ENCODE measurements around the gene GEMIN7.

GEMIN7 gene

DNA sequence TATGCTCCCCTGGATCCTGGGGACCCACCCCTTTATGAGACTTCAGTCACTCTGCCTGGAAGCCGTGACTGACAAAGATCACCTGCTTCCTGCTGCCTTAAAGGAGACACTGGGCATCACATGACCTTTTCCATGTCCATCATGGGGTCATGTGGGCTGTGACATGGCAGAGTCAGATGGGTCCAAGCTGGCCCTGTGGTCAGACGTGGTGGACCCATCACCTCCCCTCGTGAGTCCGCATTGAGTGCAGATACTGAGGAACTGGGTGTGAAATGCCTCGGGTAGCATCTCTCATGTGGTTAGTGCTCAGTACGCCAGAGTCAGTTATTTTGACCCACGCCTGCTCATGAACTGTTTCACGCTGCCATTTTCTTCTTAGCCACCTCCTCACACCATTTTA is 54.6 kb downstream of the GEMIN7 start:
- DNase-seq = no peak

DNA sequence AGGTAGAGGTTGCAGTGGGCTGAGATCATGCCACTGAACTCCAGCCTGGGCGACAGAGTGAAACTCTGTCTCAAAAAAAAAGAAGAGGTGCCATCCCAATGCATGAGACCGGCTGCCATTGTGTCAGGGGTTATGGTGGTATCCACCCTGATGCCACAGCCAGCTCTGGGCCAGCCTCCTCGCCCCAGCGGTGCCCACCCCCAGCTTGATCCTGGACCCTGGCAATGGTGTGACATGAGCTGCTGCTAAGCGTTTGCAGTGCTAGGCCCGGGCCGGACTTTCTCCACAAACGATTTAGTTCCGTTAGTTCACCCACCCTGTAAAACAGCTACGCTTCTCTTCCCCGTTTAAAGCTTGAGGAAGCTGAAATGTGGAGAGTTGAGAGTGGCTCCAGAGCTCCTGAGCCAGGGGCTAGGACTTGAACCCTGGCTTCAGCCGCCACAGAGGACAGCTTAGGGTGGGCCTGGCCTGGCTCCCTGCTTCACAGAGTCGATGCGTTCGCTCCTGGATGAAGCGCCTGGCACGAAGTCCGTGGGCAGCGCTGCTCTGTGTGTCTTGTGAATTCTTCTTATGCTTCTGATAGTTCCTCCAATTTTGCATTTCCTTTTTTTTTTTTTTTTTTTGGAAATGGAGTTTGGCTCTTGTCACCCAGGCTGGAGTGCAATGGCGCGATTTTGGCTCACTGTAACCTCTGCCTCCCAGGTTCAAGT is 56.3 kb downstream of the GEMIN7 start:
- no peak for DNase-seq

DNA sequence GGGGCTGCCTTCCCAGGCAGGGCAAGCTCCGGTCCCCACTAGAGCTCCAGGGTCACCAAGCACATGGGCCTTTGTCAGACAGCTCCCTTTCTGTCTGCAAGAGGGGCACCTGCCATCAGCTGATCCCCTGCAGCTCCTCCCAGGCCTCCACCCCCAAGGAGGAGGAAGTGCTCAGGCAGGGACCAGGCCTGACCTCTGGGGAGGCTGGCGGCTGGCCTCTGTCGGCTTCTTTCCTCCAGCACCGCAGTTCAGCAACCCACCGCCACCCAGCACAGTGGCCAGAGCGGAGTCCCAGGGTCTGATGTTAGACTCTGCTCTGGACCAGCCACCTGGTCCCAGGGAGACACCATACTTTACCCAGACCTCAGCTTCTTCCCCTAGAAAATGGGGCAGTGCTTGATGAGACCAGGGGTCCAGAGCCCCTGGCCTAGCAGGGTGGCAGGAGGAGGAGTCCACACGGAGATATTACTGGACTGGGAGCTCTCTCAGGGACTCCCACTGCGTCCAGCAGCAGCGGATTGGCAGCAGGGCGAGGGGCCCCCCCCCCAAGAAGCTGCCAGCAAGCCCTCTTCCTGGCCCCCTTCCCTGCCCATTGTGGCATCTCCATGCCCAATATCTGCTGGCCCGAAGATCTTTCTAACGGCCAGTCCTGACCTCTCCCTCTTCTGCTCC is 57.6 kb downstream of the GEMIN7 start:
- no peak for DNase-seq

- DNase-seq = no peak
Observed at GRCh38 chr19:45137179-45137761, 58.2 kb downstream of the GEMIN7 start.

GRCh38 chr19:45138303-45138751 is 59.3 kb downstream of the GEMIN7 start:
- no peak for DNase-seq

DNA sequence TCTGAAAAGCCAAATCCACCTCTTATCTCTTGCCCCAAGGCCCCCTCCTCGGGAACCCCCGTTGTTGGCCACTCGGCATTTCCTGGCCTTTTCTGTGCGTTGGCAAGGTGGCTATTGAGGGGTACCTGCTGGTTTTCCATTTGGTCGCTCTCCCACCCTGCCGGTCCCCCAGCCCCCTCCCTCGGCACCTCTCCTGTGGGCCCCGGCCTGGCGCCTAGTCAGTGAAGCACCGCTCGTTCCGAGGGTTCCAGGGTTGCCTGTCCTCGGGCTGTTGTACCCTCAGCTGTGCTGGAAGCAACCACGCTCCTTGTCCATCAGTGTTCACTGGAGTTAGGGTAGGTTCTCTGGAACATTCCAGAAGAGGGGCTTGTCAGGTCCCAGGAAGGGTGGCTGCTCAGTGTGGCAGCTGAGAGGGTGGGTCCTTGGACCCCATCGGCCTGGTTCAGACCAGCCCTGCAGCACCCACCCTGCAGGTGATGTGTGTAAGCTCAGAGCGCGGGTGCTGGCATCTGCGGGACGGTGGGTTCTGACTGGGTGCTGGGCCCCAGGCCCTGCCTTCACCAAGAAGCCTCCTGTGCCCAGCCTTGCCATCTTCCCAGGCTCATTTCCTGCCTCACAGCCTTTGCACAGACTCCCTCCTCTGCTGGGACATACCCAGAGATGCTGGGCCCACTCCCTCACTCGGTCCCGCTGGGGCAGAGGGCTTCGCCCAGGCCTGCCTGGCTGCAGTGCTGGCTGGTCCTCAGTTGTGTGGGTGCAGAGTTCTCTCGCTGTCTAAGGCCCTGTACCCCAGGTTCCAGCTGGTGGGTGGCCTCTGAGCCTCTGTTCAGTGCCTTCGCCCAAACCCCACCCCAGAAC is 60.5 kb downstream of the GEMIN7 start:
- DNase-seq = no peak

DNA sequence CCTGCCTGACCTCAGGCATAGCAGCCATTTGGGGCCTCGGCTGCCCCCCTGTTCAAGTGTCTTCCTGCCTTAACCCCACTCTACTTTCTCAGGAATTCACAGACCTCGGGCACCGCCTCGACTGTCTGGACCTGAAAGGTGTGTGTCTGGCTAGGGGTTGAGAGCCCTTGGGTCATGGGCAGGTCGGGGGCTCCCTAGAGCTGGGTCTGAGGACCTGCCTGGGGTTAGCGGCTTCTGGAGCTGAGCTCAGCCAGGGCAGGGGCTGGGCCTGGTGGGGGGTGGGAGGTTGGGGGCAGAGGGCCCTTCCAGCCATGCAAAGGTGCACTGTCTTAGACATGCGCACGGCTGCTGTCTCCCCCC is 61.1 kb downstream of the GEMIN7 start:
- DNase-seq = no peak

DNA sequence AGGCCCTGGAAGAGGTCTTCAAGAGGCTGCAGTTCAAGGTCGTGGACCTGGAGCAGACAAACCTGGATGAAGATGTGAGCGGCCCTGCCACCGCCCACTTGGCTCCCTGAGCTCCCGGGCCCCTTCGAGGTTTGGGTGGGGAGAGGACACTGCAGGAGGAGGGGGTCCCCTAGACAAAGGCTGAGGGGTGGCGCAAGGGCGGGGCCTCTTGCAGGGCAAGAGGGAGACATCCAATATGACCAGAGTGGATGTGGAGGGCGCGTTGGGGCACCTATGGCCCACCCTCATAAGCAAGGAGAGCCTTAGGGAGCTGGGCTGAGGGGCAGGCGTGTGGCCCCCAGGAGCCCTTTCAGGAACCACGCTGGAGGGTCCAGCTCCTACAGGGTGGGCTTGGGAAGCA is 61.5 kb downstream of the GEMIN7 start:
- no peak for DNase-seq
